Measurements from ENCODE around the gene MAP3K5. TPM values are rescaled to one million over a fixed set of nuclear protein-coding genes. Genes with fewer than 3 reads are reported as not detected.

Gene MAP3K5
- total RNA-seq, 2 donors from 2014 or later: 65.7 to 98.4 TPM

DNA sequence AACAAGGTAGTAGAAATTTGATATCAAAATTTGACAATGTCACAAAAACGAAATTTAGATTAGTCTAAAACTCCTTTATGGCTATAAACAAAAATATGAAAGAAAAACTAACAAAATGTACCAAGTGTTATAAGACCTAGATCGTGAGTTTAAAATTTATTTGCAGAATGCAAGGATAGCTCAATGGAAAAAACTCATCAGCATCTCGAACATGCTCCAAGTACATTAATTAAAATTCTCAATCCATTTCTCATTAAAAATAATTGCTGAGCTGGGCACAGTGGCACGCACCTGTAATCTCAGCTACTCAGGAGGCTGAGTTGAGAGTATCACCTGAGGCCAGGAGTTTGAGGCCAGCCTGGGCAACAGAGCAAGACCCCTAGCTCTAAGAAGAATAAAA is 70.8 kb downstream of the MAP3K5 start:
- DNase-seq (ENCODE audit: low spot score): no peak
- 98% methylated on average over 4 of the region's 4 CpGs for WGBS
- TF ChIP-seq, protein P1, sequence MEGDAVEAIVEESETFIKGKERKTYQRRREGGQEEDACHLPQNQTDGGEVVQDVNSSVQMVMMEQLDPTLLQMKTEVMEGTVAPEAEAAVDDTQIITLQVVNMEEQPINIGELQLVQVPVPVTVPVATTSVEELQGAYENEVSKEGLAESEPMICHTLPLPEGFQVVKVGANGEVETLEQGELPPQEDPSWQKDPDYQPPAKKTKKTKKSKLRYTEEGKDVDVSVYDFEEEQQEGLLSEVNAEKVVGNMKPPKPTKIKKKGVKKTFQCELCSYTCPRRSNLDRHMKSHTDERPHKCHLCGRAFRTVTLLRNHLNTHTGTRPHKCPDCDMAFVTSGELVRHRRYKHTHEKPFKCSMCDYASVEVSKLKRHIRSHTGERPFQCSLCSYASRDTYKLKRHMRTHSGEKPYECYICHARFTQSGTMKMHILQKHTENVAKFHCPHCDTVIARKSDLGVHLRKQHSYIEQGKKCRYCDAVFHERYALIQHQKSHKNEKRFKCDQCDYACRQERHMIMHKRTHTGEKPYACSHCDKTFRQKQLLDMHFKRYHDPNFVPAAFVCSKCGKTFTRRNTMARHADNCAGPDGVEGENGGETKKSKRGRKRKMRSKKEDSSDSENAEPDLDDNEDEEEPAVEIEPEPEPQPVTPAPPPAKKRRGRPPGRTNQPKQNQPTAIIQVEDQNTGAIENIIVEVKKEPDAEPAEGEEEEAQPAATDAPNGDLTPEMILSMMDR (IDR thresholded peaks at IDR 0.05): no peak
- no peak for TF ChIP-seq POLR2AphosphoS5 (IDR thresholded peaks at IDR 0.05)
- no peak for TF ChIP-seq POLR2A (IDR thresholded peaks at IDR 0.05)
- Histone ChIP-seq H3K9me3 (no peaks in the 10 kb centered on the region), H3K27me3 (replicated peaks; ENCODE audit: insufficient read depth) (no peaks in the 10 kb centered on the region), H3K36me3 (no peaks in the 10 kb centered on the region), H3K27ac (no peak overlapping the region), H3K4me3 (no peak overlapping the region), H3K4me1 (replicated peaks) (peaks cover 4% of the 10 kb centered on the region)
- intact Hi-C loops (cut with DNase I): no loop called here

DNA sequence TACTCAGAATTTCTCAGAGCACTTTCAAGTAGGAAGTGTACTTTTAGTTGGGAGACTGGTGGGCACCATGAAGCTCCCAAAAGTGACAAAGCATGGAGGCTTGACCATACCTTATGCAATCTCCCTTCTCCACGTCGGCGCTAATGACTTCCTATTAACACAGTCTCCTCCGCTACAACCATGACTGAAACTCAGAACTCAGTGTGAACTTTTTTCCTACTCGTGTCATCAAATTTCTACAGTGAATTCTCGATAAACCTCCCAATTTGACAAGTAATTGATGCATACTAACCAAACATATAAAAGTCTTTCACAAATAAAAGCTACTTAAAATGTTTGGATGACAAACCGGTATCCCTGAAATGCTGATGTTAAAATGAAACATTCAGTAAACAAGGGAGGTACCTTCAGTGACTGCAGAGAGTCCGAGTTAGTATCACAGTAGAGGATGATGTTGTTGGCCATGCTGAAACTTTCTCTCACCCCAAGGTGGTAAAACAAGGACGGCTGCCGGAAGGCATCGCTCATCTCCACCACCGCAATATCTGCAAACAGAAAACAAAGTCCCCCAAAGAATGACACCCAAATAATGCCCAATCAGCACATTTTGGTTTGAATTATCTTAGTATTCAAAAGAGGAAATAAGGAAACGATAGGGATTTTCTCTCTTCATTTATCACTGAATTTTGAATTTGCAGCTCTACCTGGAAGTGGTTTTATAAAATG is 72.1 kb downstream of the MAP3K5 start:
- H3K4me1 ChIP-seq (replicated peaks): no peaks in the 10 kb centered on the region
- intact Hi-C loops (cut with DNase I): no loop called here
- no peak overlapping the region for H3K27ac ChIP-seq

GRCh38 chr6:136719280-136720044 is 72.8 kb downstream of the MAP3K5 start:
- H3K27ac ChIP-seq: no peak overlapping the region
- no peak for DNase-seq (ENCODE audit: low spot score)
- H3K27me3 ChIP-seq (replicated peaks; ENCODE audit: insufficient read depth): no peaks in the 10 kb centered on the region
- intact Hi-C loops (cut with DNase I): no loop called here
- H3K4me3 ChIP-seq: no peak overlapping the region
- TF ChIP-seq, protein P1 (IDR thresholded peaks at IDR 0.05): no peak
- TF ChIP-seq POLR2AphosphoS5 (IDR thresholded peaks at IDR 0.05) (no peak), POLR2A (IDR thresholded peaks at IDR 0.05) (no peak)
- no peaks in the 10 kb centered on the region for H3K36me3 ChIP-seq
- WGBS: 54% methylated on average over 2 of the region's 2 CpGs
- H3K4me1 ChIP-seq (replicated peaks): no peaks in the 10 kb centered on the region
- no peaks in the 10 kb centered on the region for H3K9me3 ChIP-seq

More for the DNA sequence above, 72.1 kb downstream of the MAP3K5 start:
- WGBS: 79% methylated on average over 13 of the region's 13 CpGs
- H3K9me3 ChIP-seq: no peaks in the 10 kb centered on the region
- no peaks in the 10 kb centered on the region for H3K27me3 ChIP-seq (replicated peaks; ENCODE audit: insufficient read depth)
- DNase-seq (ENCODE audit: low spot score): no peak
- no peak overlapping the region for H3K4me3 ChIP-seq
- H3K36me3 ChIP-seq: no peaks in the 10 kb centered on the region
- TF ChIP-seq POLR2AphosphoS5 (IDR thresholded peaks at IDR 0.05): no peak
- TF ChIP-seq POLR2A (IDR thresholded peaks at IDR 0.05): no peak
- TF ChIP-seq, protein P1 (IDR thresholded peaks at IDR 0.05): no peak

DNA sequence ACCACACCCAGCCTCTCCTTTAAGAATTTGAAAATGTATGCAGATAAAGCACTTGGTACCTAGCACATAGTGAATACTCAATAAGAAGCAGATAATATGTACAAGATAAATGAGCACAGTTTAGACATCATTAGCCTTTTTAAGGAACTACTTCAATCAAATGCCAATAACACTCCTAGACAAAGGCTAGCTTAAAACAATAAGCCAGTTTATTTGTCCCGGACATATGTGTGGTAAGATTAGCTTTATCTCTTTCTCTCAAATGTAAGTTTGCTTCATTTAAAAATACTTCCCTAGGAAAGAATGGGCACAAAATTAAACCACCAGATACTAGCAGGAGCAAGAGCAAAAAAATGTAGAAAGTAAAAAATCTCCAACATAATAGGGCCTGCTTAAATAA is 73.8 kb downstream of the MAP3K5 start:
- TF ChIP-seq POLR2A (IDR thresholded peaks at IDR 0.05): no peak
- Histone ChIP-seq H3K4me3 (no peak overlapping the region), H3K27me3 (replicated peaks; ENCODE audit: insufficient read depth) (no peaks in the 10 kb centered on the region), H3K27ac (no peak overlapping the region), H3K9me3 (no peaks in the 10 kb centered on the region), H3K4me1 (replicated peaks) (no peaks in the 10 kb centered on the region), H3K36me3 (no peaks in the 10 kb centered on the region)
- intact Hi-C loops (cut with DNase I): no loop called here
- no peak for DNase-seq (ENCODE audit: low spot score)
- WGBS: 88% methylated on average over 1 of the region's 1 CpG

DNA sequence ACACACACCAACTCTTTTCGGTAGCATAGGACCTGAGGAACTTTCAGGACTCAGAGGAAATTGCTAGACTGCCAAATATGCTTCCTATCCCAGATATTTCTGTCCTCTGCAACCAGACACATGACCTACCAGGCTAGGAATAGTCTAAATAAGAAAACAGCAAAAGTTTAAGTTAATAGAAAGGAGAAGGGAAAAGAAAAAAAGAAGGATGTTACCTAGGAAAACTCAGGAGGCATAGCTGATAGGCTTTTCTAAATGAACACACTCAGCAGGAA is 74.6 kb downstream of the MAP3K5 start:
- Histone ChIP-seq H3K27ac (peak overlapping the region in 1 of 2 donors; percentile 22), H3K4me3 (no peak overlapping the region), H3K27me3 (replicated peaks; ENCODE audit: insufficient read depth) (no peaks in the 10 kb centered on the region), H3K4me1 (replicated peaks) (no peaks in the 10 kb centered on the region), H3K36me3 (no peaks in the 10 kb centered on the region), H3K9me3 (no peaks in the 10 kb centered on the region)
- no peak for TF ChIP-seq POLR2AphosphoS5 (IDR thresholded peaks at IDR 0.05)
- TF ChIP-seq POLR2A (IDR thresholded peaks at IDR 0.05): no peak
- TF ChIP-seq, protein P1 (IDR thresholded peaks at IDR 0.05): no peak
- intact Hi-C loops (cut with DNase I): no loop called here
- 19% methylated on average over 1 of the region's 1 CpG for WGBS
- DNase-seq (ENCODE audit: low spot score): no peak
